Fibroblast of mammary gland (primary cell): ENCODE results near the gene SLC4A7.
"Not testable (repeated sequence)": the region's sequence is repeated elsewhere in the genome, so short reads cannot be mapped to it uniquely, and the experiment has no call there.

Experiments used
- DNase-seq: peaks from one replicate; pipeline ENCODE4 v3.0.0-alpha.2; 2010; ENCODE audit warnings: low read depth
- H3K4me3 ChIP-seq: 2 replicates; pipeline ENCODE4 v1.5.1; 2011; ENCODE audit warnings: low read depth, mild to moderate bottlenecking, low read length, moderate library complexity; ENCODE audit not compliant: control insufficient read depth
- TF ChIP-seq, protein P1 (sequence below): conservative IDR thresholded peaks from 2 replicates; pipeline ENCODE4 v1.5.1; 2011; ENCODE audit warnings: low read depth, low read length, inconsistent platforms; ENCODE audit not compliant: control insufficient read depth, insufficient read depth

Gene SLC4A7

DNA sequence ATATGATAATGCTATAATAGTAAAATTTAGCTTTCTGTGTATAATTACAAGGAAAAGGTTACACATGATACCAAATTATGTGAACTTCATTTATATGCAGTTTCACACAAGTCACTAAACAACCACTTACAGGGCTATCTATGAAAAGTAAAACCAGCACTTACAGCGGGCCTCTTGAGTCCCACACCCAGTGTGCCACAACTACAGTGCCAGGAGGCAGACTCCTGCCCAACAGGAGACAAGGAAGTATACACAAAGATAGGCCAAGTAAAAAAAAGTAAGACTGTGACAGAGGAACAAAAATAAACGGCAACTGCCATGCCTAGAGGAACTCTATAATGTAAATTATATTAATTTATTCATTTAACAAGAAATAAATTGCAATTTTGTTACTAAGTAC lies 61.6 kb downstream of the SLC4A7 start:
- TF ChIP-seq, protein P1, sequence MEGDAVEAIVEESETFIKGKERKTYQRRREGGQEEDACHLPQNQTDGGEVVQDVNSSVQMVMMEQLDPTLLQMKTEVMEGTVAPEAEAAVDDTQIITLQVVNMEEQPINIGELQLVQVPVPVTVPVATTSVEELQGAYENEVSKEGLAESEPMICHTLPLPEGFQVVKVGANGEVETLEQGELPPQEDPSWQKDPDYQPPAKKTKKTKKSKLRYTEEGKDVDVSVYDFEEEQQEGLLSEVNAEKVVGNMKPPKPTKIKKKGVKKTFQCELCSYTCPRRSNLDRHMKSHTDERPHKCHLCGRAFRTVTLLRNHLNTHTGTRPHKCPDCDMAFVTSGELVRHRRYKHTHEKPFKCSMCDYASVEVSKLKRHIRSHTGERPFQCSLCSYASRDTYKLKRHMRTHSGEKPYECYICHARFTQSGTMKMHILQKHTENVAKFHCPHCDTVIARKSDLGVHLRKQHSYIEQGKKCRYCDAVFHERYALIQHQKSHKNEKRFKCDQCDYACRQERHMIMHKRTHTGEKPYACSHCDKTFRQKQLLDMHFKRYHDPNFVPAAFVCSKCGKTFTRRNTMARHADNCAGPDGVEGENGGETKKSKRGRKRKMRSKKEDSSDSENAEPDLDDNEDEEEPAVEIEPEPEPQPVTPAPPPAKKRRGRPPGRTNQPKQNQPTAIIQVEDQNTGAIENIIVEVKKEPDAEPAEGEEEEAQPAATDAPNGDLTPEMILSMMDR = no peak
- no peak for DNase-seq
- no peak overlapping the region for H3K4me3 ChIP-seq

DNA sequence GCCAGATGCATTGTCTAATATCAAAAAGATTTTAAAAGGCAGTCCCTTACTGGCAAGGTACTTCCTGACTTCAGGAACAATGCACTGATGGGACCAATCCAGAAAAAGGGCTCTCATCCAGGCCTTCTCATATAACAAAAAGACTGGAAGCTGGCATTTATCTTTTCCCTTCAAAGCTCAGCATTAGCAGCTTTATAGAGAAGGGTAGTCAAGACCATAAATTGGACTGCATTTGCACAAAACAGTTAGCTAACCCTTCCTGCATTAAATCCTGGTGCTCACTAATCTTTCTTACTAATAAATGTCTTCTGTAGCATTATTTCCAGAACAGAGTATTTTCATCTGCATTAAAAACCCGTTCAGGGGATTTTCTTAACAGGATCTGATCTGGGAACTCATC lies 69.0 kb downstream of the SLC4A7 start:
- TF ChIP-seq, protein P1 = no peak

DNA sequence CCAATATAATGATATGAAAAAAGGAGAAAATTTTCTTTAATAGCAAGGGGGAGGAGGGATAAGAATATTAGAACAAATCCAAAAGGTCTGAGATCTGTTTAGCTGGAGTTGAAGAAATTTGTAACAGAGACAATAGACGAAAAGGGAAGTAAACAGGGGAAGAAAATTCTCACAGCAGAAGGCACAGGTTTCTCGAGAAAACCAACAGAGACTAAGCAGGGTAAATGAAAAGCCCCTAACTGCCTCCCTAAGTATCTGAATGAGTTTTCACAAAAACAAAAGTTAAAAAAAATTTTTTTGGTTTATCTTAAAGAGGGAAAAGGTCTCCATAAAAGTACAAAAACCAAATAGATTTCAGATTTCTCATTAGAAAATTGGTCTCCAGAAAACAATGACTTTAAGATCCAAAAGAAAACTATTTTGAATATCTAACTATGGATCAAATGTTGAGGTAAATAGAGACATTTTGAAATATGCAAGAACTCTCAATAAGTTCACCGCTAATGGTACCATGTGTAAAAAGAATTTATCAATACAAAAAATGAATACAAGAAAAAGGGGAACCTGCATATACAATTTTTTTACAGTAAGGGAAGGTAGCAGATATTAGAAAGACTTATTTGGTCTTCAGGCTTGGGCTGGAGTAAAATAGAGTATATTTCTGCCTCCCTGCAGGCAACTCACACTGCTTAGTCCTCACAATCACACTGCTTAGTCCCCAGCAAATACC lies 91.1 kb downstream of the SLC4A7 start:
- no peak overlapping the region for H3K4me3 ChIP-seq
- DNase-seq = no peak
- TF ChIP-seq, protein P1 = no peak

More for the DNA sequence above, 69.0 kb downstream of the SLC4A7 start:
- H3K4me3 ChIP-seq = no peak overlapping the region
- DNase-seq = no peak

DNA sequence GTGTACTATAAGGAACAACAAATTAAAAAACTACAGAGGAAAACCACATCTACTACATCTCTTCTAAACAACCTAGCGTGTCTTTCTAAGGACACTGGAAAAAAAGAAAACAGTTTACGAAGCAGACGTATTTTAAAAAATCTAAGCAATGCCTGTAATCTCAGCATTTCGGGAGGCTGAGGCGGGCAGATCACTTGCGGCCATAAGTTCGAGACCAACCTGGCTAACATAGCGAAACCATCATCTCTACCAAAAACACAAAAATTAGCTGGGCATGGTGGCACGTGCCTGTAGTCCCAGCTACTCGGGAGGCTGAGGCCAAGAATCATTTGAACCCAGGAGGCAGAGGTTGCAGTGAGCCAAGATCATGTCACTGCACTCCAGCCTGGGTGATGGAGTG lies 91.8 kb downstream of the SLC4A7 start:
- H3K4me3 ChIP-seq, DNase-seq: not testable (repeated sequence)

DNA sequence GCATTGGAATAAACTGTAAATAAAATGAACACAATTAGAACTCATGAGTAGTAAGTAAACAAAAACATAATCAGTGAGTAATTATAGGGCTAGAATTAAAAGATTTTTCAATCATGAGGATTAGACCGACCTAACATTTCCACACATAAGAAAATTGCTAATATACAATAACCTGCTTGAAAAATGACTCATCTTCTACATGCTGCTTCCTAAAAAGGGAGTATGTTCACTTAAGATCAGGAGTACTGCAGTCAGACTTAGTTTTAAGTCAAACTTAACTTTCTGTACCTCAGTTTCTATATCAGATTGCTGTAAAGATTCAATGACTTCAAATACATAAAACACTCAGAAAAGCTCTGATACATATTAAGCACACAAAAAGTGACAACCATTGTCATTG lies 92.4 kb downstream of the SLC4A7 start:
- TF ChIP-seq, protein P1 = no peak
- no peak overlapping the region for H3K4me3 ChIP-seq
- DNase-seq = no peak

DNA sequence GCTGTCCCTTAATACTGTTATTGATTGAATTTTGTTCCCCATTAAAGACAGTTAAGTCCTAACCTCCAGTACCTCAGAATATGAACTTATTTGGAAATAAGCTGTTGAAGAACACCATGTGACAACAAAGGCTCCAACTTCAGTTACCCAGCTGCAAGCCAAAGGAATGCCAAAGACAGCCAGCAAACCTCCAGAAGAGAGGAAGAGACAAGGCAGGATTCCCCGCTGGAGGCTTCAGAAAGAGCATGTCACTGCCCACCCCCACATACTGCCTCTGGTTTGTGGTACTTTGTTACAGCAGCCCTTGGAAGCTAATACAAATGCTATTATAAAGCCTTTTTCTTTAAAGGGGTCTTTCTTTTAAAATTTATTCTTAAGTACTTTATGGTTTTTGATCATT lies 96.6 kb downstream of the SLC4A7 start:
- TF ChIP-seq, protein P1 = no peak
- peak; percentile 19 for DNase-seq
- no peak overlapping the region for H3K4me3 ChIP-seq

DNA sequence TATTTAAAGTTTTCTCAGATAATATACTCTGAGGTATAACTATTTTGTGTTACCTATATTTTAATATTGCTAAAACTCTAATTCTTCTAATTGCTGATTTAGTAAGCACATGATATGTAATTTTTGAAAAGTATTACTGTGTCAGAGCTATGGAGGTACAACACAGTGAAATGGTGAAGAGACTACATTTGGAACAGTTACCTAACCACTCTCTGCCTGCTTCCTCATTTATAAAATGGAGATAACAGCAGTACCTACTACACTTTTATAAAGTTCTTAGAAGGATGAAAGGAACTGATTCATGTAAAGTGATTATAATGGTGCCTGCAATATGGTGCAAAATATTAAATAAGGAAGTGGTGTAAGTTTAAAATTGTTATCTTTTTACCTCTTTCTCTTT lies 98.7 kb downstream of the SLC4A7 start:
- TF ChIP-seq, protein P1 = no peak
- no peak overlapping the region for H3K4me3 ChIP-seq
- DNase-seq = no peak
